ENCODE results near the gene ACTA1. TPM values are rescaled to one million over a fixed set of nuclear protein-coding genes. Genes with fewer than 3 reads are reported as not detected.

Gene ACTA1
- total RNA-seq, 1 experiment from 2014 or later = not detected

- in situ Hi-C loops (cut with HindIII; ENCODE audit: low pct_unique_long_range_greater_than_20kb, low sequenced_read_pairs) (no loop called here), intact Hi-C loops (cut with micrococcal nuclease; ENCODE audit: unreplicated experiment) (no loop called here)
- H3K4me3 ChIP-seq (ENCODE audit: low read depth in 2 of 2, low read length in 2 of 2) = no peak overlapping the region
- no TSS peak for BruUV-seq (replicated peaks)
- DNase-seq (ENCODE audit: low read depth, low spot score) = no peak
- no peak overlapping the region for H3K27ac ChIP-seq (ENCODE audit: low read length)
- TF ChIP-seq TCF7L2 (IDR thresholded peaks at IDR 0.05; ENCODE audit: low read depth, low read length) (no peak), SIN3A (IDR thresholded peaks at IDR 0.05; ENCODE audit: borderline replicate concordance, insufficient read depth, low read depth, low read length) (no peak), POLR2AphosphoS5 (IDR thresholded peaks at IDR 0.05; ENCODE audit: low read depth, low read length) (no peak), CTCF (IDR thresholded peaks at IDR 0.05) (no peak), REST (IDR thresholded peaks at IDR 0.05; ENCODE audit: insufficient read depth in 1 of 2, low read depth in 2 of 2, low read length in 1 of 2) (no peak)
- no peaks in the 10 kb centered on the region for H3K4me1 ChIP-seq (ENCODE audit: control insufficient read depth, insufficient read depth, low read length)
- POLR2A ChIA-PET = no interaction called here
- H3K27me3 ChIP-seq (ENCODE audit: control insufficient read depth, insufficient read depth, low read length) = no peaks in the 10 kb centered on the region
- peaks cover 3% of the 10 kb centered on the region for H3K36me3 ChIP-seq (ENCODE audit: control insufficient read depth, insufficient read depth, low read length)
- H3K9me3 ChIP-seq (ENCODE audit: control insufficient read depth, insufficient read depth, low read depth, low read length) = no peaks in the 10 kb centered on the region
- no peak for ATAC-seq
- CTCF ChIA-PET = no interaction called here
These were observed 37.3 kb upstream of the ACTA1 start for GRCh38 chr1:229471175-229471574.

GRCh38 chr1:229470406-229471043 is 36.6 kb upstream of the ACTA1 start:
- in situ Hi-C loops (cut with HindIII; ENCODE audit: low pct_unique_long_range_greater_than_20kb, low sequenced_read_pairs) = no loop called here
- TF ChIP-seq CTCF (IDR thresholded peaks at IDR 0.05) = no peak
- no peak for TF ChIP-seq REST (IDR thresholded peaks at IDR 0.05; ENCODE audit: insufficient read depth in 1 of 2, low read depth in 2 of 2, low read length in 1 of 2)
- no peak for TF ChIP-seq SIN3A (IDR thresholded peaks at IDR 0.05; ENCODE audit: borderline replicate concordance, insufficient read depth, low read depth, low read length)
- TF ChIP-seq TCF7L2 (IDR thresholded peaks at IDR 0.05; ENCODE audit: low read depth, low read length) = no peak
- TF ChIP-seq POLR2AphosphoS5 (IDR thresholded peaks at IDR 0.05; ENCODE audit: low read depth, low read length) = no peak

More at GRCh38 chr1:229470406-229471043, 36.6 kb upstream of the ACTA1 start:
- DNase-seq (ENCODE audit: low read depth, low spot score) (no peak), ATAC-seq (no peak)
- Histone ChIP-seq H3K27me3 (ENCODE audit: control insufficient read depth, insufficient read depth, low read length) (no peaks in the 10 kb centered on the region), H3K36me3 (ENCODE audit: control insufficient read depth, insufficient read depth, low read length) (peaks cover 3% of the 10 kb centered on the region; the same call in 1 of the 2 replicates), H3K4me3 (ENCODE audit: low read depth in 2 of 2, low read length in 2 of 2) (no peak overlapping the region), H3K4me1 (ENCODE audit: control insufficient read depth, insufficient read depth, low read length) (no peaks in the 10 kb centered on the region), H3K9me3 (ENCODE audit: control insufficient read depth, insufficient read depth, low read depth, low read length) (no peaks in the 10 kb centered on the region), H3K27ac (ENCODE audit: low read length) (no peak overlapping the region)
- ChIA-PET CTCF (no interaction called here), POLR2A (no interaction called here)
- intact Hi-C loops (cut with micrococcal nuclease; ENCODE audit: unreplicated experiment) = no loop called here
- BruUV-seq (replicated peaks) = no TSS peak
